OCI-LY3 (cell line): ENCODE results near the gene MARK3.
A peak's percentile ranks its signal among the peaks of the same experiment; 100 is the strongest.

Experiments
- EZH2phosphoT487 ChIP-seq: fragments of 200-600 bp; shearing (Covaris generic); IDR thresholded peaks from 2 replicates; pipeline ENCODE4 v1.6.1; 2018; ENCODE audit warnings: antibody characterized with exemption, mixed run types, low read depth
- TF ChIP-seq, protein P1 (sequence below): fragments of 200-600, 300-600 bp; sonication (generic); IDR thresholded peaks from 2 replicates; pipeline ENCODE4 v1.5.1; 2014; ENCODE audit warnings: antibody characterized with exemption, low read length, low read depth

GRCh38 chr14:103393676-103394626 is 8.7 kb downstream of the MARK3 start:
- TF ChIP-seq, protein P1, sequence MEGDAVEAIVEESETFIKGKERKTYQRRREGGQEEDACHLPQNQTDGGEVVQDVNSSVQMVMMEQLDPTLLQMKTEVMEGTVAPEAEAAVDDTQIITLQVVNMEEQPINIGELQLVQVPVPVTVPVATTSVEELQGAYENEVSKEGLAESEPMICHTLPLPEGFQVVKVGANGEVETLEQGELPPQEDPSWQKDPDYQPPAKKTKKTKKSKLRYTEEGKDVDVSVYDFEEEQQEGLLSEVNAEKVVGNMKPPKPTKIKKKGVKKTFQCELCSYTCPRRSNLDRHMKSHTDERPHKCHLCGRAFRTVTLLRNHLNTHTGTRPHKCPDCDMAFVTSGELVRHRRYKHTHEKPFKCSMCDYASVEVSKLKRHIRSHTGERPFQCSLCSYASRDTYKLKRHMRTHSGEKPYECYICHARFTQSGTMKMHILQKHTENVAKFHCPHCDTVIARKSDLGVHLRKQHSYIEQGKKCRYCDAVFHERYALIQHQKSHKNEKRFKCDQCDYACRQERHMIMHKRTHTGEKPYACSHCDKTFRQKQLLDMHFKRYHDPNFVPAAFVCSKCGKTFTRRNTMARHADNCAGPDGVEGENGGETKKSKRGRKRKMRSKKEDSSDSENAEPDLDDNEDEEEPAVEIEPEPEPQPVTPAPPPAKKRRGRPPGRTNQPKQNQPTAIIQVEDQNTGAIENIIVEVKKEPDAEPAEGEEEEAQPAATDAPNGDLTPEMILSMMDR = peak; percentile 55
- TF ChIP-seq EZH2phosphoT487 = no peak
